HG03442 (cell line): ENCODE measurements around the gene C19orf25.

Source experiments
- ATAC-seq: cut with Tn5 transposase; IDR thresholded peaks from one replicate; pipeline ENCODE4 v1.9.1; 2021; ENCODE audit warnings: mild to moderate bottlenecking, moderate library complexity; ENCODE audit not compliant: unreplicated experiment

Gene C19orf25

DNA sequence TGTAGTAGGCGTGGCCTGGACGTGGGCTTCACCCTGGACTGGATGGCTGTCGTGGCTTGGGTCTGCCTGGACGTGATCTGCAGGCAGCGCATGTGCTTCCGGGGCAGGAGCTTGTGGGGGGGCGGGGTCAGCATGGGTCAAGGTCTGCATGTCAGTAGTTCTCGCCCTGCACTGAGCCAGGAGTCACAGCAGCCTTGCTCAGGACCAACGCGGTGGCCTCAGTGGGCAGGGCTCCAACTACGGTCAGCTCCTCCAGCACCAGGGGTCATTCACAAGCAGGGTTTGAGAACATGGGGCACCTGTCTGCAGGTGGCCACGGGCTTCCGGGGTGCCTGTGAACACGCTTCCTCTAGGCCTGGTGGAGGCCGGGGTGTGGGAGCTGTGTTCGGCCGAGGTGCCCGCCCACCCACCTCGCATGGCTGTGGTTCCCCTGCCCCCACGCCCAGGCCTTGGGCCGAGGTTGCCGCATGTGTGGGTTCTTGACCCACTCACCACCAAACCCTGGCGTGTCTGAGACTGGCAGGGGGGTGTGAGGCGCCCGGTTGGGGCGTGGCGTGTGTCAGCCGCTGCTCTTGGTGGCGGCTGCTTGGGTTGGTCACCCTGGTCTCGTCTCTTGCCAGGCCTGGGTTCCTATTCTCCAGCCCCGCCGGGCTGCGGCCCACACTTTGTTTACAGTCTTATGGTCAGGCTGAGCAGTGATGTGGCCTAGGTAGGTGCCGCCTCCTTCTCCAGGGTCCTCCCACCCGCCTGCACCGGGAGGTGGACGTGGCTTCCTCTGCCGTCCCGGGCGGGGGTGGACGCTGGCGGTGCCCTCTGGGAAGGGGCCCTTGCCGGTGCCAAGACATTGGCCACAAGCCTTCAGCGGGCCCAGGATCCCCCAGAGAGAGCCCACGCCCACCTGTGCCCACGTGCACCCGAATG is 45.6 kb downstream of the C19orf25 start:
- no peak for ATAC-seq

DNA sequence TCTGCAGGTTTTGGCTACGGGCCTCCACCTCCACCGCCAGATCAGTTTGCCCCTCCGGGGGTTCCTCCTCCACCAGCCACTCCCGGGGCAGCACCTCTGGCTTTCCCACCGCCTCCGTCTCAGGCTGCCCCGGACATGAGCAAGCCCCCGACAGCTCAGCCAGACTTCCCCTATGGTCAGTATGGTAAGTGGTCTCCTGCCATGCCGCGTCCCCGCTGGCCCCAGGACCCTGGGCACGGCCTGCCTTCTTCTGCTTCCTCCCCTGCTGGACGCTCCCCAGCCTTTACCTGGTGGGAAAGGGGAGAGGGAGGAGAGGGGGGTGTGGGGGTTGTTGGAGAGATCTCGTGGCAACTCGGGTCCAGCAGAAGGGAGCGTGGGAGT is 46.5 kb downstream of the C19orf25 start:
- no peak for ATAC-seq

GRCh38 chr19:1431759-1432506 is 47.1 kb downstream of the C19orf25 start:
- ATAC-seq: no peak

- no peak for ATAC-seq
Observed at GRCh38 chr19:1430246-1430645, 48.8 kb downstream of the C19orf25 start.

DNA sequence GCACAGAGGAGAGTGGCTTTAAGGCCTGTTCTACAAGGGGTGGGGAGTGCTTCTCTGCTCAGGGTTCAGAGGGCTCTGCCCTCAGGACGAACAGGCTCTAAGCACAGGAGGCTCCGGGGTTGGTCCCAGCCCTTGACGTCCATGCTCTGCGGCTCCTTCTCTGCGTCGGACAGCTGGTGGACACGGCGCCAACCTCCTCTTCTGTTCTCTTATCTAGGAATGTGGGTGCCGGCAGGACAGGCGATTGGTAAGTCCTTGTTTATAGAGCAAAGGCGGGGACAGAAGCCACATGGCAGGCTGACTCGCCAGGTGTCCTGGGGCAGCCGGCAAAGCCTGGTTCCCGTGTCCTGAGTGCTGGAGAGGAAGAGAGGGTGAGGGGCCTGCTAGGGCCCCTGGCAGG is 49.3 kb downstream of the C19orf25 start:
- ATAC-seq: no peak

DNA sequence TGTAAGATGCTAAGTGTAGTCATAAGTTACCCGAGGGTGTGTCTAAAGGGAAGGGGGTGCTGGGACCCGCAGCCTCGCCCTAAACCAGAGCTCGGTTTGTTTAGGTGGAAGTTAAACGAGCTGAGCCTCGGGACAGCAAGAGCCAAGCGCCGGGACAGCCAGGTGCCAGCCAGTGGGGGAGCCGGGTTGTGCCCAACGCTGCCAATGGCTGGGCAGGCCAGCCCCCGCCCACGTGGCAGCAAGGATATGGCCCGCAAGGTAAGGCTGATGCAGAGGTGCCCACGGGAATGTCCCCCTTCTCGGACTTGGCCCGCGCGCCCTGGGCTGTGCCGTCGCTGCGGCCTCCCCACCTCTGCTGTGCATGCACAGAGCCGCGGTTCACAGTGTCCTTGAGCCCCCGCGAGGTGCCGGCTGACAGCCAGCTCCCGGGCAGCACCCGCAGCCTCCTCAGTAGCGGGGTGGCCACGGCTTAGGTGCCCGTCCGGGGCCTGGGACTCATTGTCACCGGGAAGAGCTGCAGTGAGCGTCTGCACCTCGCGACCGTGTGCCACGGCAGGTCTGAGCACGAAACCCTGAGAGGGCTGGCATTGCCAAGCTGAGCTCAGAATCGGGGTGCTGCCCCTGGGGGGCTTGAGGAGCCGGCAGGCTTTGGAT is 50.1 kb downstream of the C19orf25 start:
- ATAC-seq: no peak

DNA sequence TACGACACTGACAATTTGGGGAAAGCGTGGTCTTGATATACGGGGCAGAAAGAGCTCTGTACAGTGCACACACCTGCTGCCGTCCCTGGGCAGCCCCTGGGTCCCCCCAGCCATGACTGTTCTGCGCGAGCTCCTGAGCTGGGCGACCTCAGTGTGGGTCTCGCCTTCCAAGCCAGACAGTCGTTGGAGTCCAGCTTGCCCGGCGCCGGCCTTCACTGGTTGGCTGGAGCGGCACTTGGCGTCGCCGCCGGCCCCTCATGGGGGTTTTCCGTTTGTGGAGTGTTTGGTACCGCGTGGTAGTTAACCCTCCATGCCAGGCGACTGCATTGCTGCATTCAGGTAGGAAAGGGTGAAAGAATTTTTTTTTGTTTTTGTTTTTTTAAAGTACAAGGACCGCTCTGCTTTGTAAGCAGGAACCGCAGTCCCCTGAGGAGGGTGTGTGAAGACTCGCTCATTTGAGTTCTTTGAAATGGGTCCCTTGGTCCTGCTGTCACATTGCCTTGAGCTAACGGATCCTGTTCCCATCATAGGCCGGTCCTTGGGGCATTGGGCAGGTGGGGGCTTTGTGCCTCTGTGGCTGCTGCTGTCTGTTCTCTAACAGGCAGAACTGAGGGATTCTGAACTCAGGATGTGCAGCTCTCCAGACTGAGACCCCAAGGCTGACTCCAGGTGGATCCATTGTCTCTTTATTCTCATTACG is 51.6 kb downstream of the C19orf25 start:
- no peak for ATAC-seq

GRCh38 chr19:1426736-1427135 is 52.3 kb downstream of the C19orf25 start:
- no peak for ATAC-seq

DNA sequence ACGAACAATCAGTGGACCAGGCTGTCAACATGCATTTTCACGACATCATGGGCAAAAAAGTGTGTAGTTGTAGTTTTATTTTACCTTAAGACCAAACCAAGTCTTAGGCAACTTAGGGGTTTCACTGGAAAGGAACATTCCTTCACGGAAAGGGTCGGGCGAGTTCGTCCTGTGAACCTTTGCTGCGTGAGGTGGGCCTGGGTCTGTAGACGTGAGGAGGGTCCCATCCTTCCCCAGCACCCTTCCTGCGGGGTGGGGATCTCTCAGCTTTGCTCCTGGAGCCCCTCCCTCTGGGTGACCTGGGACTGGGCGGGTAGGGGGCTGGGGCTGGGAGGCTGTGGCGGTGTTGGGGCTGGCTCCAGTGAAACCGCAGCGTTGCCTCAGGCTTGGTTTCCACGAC is 53.1 kb downstream of the C19orf25 start:
- no peak for ATAC-seq

- ATAC-seq: no peak
Observed at GRCh38 chr19:1425102-1425837, 53.7 kb downstream of the C19orf25 start.

GRCh38 chr19:1424192-1424955 is 54.6 kb downstream of the C19orf25 start:
- no peak for ATAC-seq

DNA sequence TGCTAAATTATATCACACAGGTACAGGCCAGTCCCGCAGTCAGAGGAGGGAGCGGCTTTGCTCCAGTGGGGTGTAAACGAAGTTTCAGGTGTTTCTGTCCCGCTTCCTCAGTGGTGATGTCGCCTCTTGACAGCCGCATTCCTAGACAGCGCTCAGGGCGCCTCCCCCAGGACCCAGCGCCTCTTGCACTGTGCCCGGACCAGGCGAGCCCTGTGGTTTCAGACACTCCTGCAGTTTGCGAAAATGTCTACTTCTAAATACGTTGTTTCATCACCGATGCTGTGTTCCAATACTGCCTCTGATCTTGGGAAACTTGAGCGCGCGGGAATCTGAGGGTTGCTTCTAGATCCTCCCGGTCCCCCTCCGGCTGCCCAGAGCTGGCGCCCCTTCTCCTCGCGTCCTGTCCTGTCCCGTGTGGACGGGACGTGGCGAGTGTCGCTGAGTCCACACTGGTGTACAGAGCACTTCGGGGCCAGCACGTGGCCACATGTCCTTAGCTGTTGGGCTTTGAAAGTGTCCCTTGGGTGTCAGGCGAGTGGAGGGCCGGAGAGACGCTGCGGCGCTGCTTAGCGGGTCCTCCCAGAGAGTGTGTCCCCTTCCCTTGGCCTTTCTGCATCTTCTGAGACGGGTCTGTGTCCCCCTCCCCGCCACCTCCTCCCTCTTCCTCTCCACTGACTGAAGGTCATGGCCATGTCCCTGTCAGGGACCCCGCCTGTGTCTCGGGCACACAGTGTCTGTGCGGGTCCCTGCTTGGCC is 55.4 kb downstream of the C19orf25 start:
- no peak for ATAC-seq
